Islet precursor cell (in vitro differentiated cells): ENCODE data around the gene NUDT11.
A peak's percentile ranks its signal among the peaks of the same experiment; 100 is the strongest.
"Not testable (repeated sequence)": the region's sequence is repeated elsewhere in the genome, so short reads cannot be mapped to it uniquely, and the experiment has no call there.

Experiments used
- DNase-seq: peaks from one replicate; pipeline ENCODE4 v3.0.0-alpha.2; 2018

Gene NUDT11

DNA sequence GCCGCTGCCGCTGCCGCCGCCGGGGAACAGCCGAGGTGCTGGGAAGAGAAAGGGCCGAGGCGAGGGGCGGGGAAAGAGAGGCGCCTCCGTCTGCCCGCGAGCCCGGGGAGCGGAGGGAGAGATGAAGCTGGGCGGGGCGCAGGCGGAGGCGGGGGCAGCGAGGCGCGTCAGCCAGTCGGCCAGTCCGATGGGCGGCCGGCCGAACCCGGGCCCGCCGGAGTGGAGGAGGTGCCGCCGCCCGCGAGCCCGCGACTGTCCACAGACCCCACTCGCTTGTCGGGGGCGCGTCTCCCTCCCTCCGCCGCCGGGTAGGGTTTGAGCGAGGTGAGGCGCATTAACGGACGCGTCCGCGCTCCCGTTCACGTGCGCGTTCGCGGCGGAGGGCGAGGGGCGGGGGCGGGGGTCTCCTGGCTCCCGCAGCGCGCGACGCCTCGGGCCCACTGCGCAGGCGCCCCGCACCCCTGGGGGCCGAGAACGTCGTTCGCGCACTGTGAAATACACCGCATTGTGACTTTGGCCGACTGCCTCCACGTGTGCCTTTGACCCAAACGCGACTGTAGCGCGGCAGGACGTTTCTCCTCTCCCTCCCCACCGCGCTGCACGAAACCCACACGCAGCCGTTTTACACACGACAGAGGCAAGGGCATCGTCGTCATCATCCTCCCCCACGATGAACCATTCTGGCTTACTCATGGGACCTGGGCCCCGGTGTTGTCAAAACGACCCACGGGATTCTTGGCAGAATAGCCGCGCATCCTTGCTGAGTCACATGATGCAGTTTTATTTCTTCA, at the start of gene NUDT11:
Gene NUDT11 (minus strand): TSS at position 92 of the 791 bp plus-strand sequence. CDS start 148 bp downstream, outside the sequence.
- peak; percentile 88 for DNase-seq

GRCh38 chrX:51520393-51520792, 24.0 kb upstream of the NUDT11 start:
- no peak for DNase-seq

DNA sequence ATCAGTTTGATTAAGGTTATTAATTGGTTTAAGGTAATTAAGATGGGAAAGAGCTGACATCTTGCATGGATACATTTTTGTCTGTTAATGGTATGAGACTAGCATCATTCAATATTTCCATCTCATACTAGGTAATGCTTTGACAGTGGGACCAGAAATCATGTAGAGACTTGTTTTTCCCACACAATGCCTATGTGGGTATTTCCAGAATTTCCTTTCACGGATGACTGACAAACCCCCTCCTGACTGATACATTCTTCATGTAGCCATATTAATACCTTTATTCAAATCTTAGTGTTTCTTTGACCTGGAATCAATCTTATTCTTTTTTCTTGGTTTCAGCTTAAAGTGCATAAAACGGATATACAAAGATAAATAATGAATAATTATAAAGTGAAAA, 22.7 kb upstream of the NUDT11 start:
- not testable (repeated sequence) for DNase-seq

GRCh38 chrX:51507551-51507950, 11.2 kb upstream of the NUDT11 start:
- DNase-seq: no peak

DNA sequence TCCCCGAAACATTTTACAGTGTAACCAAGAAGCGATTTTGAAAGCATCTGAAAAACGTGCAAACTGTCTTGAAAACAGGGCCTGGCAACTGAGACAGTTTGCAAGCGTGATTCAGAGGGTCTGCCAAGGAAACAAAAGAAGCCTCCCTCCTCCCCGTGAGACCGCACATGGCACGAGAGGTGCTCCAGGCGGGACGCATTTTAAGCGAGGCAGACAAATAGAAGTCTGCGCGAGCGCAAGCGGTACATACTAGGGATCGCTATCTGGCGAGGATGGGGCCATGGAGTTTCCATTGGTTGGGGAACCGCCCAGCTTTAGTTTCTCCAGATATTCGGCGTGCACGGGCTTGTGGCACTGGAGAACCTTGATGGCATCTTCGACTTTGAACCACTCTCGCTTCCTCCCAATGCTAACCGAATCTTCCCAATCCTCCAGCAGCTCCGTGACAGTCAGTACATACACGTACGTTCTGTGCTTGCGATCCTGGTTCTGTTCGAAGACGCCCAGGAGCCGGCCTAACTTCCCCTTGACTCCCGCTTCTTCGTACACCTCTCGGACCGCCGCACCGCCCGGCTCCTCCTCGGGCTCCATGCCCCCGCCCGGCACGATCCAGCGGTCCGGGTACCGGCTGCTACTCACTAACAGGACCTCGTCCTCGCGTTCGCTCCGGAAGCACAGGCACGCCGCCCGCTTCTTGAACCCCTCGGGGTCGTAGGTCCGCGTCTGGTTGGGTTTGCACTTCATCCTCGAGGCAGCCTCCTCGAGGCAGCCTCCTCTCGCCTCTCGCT, 497 bp downstream of the NUDT11 start:
- peak; percentile 61 for DNase-seq

- DNase-seq: no peak
These were observed 2.0 kb downstream of the NUDT11 start for GRCh38 chrX:51494409-51494808.

- DNase-seq: no peak
These were observed 8.5 kb downstream of the NUDT11 start for GRCh38 chrX:51487960-51488267.

- no peak for DNase-seq
These were observed 11.8 kb downstream of the NUDT11 start for GRCh38 chrX:51484616-51485015.

- not testable (repeated sequence) for DNase-seq
These were observed 14.0 kb downstream of the NUDT11 start for GRCh38 chrX:51482411-51482810.

DNA sequence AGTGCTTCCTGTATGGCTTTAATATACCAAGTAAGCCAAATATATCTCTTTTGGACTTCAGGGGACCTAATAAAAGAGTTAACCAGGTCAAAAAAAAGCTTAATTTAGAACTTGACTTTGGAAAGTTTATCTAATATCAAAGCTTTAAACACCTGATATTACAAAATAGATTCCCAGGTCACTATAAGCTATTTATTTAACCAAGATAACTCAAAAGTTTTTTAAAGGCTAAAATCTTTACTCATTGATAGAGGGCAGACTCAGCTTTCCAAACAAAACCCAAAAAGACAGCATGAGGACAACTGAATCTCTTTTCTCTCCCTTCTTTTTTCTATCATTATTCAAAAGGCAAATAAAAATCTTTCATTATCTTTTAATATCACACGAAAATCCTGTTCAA, 19.5 kb downstream of the NUDT11 start:
- no peak for DNase-seq

DNA sequence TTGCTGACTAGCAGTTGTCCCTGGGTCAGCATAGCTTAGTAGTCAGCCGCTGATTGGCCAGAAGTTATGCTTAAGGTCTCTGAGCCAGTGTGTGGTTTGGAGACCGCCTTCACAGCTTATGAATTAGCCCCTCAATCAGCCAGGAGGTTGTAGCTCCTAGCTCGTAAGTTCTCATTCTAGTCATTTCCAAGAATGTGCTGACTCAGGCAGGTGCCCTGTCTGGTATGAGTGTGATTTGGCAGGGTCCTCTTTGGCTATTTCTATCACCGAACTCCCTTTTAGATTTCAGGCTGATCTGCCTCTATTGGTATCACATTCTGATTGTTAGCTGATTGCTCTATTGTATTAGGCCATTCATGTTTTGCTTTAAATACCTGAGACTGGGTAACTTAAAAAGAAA, 33.1 kb downstream of the NUDT11 start:
- no peak for DNase-seq

DNA sequence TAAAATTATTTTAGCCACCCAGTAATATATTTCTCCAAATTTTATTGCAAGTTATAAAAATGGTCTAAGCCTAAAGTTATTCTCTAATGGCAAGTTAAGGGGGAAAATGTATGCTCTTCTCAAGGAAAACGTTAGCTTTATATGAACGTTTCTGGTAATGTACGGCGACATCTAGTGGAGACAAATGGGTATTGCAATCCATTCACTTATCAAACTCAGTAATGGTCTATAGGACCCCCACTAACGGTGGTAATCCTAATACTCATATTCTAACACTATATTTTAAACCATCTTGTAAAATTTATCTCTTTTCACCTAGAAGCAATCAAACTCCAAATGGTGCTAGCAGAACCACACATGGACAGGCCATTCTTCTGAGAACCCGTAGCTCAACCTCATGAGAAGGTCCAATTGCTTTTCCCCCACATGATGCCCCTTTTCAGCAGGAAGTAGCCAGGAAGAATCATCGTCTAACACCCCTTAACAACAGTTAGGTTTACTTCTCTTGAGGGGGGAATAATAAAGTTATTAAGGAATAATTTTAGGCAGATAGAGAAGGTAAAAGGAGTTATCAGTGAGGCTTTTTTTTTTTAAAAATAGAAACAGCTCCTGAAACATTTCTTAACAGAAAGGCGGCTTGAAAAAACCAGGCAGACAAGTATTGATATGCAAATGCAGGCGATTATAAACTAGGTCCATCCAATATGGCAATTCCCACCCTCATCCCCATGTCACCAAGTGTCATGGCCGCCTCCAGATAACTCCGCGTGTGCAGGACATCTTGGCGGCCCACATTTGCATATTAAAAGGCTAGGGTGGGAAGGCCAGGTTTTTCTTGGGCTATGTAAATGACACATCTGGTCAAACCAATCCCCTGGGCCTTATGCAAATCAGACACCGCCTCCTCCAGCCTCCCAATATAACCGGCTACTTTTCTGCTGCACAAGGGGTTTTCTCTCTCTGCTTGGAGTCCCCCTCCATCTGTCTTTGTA, 35.0 kb downstream of the NUDT11 start:
- DNase-seq: no peak

DNA sequence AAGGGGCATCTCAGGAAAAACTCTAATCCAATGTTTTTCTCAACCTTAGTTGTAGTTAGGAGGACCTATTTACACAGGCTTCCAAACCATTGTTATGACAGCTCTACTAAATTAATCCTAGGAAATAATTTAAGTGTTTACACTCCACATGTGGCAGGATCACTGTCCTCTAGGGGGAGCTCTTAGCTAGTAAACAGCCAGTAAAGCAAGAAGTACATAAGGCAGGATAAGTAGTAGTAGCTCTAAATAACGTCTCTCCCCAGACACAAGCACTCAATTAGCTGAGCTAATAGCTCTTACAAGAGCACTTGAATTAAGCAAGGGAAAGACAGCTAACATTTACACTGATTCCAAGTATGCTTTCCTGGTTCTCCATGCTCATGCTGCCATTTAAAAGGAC, 37.3 kb downstream of the NUDT11 start:
- no peak for DNase-seq

GRCh38 chrX:51456814-51457213, 39.6 kb downstream of the NUDT11 start:
- DNase-seq: no peak

GRCh38 chrX:51456246-51456645, 40.1 kb downstream of the NUDT11 start:
- DNase-seq: no peak

- no peak for DNase-seq
These were observed 56.0 kb downstream of the NUDT11 start for GRCh38 chrX:51440365-51440764.
